Smooth muscle cell (in vitro differentiated cells): ENCODE results near the gene SIL1. TPM values are rescaled to one million over a fixed set of nuclear protein-coding genes. Genes with fewer than 3 reads are reported as not detected.
A peak's percentile ranks its signal among the peaks of the same experiment; 100 is the strongest.

Experiments used
- DNase-seq: peaks from one replicate; lab custom pipeline; 2025; ENCODE audit not compliant: unreplicated experiment; lab: John Stamatoyannopoulos, UW
- H2AFZ ChIP-seq: fragments of 200-600 bp; sonication (generic); 2 replicates; pipeline ENCODE4 v1.6.0; 2016; ENCODE audit warnings: antibody characterized with exemption, low read depth, mild to moderate bottlenecking
- H3F3A ChIP-seq: fragments of 200-600 bp; sonication (generic); 2 replicates; pipeline ENCODE4 v1.6.0; 2017; ENCODE audit warnings: antibody characterized with exemption, low read depth
- H3K27ac ChIP-seq: fragments of 200-600 bp; sonication (generic); 2 replicates; pipeline ENCODE4 v1.5.1; 2016; ENCODE audit warnings: low read depth, mild to moderate bottlenecking
- H3K27me3 ChIP-seq: fragments of 200-600 bp; sonication (generic); 2 replicates; pipeline ENCODE4 v1.6.1; 2016; ENCODE audit warnings: low read depth, mild to moderate bottlenecking
- H3K36me3 ChIP-seq: fragments of 200-600 bp; sonication (generic); 2 replicates; pipeline ENCODE4 v1.5.1; 2016; ENCODE audit warnings: low read depth
- H3K4me1 ChIP-seq: fragments of 200-600 bp; sonication (generic); 2 replicates; pipeline ENCODE4 v1.5.1; 2016; ENCODE audit warnings: low read depth
- H3K4me2 ChIP-seq: fragments of 200-600 bp; sonication (generic); 2 replicates; pipeline ENCODE4 v1.6.0; 2016; ENCODE audit warnings: mild to moderate bottlenecking
- H3K4me3 ChIP-seq: fragments of 200-600 bp; sonication (generic); 2 replicates; pipeline ENCODE4 v1.5.1; 2016; ENCODE audit warnings: mild to moderate bottlenecking
- H3K79me2 ChIP-seq: fragments of 200-600 bp; sonication (generic); 2 replicates; pipeline ENCODE4 v1.6.0; 2016; ENCODE audit warnings: low read depth, mild to moderate bottlenecking
- H3K9ac ChIP-seq: fragments of 200-600 bp; sonication (generic); 2 replicates; pipeline ENCODE4 v1.6.0; 2016; ENCODE audit warnings: low read depth
- H3K9me3 ChIP-seq: fragments of 200-600 bp; sonication (generic); replicated peaks from 2 replicates; pipeline ENCODE4 v1.5.1; 2016; ENCODE audit warnings: low read depth
- H4K20me1 ChIP-seq: fragments of 200-600 bp; sonication (generic); 2 replicates; pipeline ENCODE4 v1.6.0; 2016; ENCODE audit warnings: low read depth
- CTCF ChIP-seq: fragments of 200-600 bp; sonication (generic); IDR thresholded peaks from 2 replicates; pipeline ENCODE4 v1.5.1; 2017; ENCODE audit warnings: borderline replicate concordance, mild to moderate bottlenecking, antibody characterized with exemption; ENCODE audit not compliant: insufficient read depth, poor library complexity, severe bottlenecking
- WGBS: methylation state at CpG from one replicate; pipeline ENCODE4 v1.1.7; 2016; ENCODE audit warnings: low lambda C conversion rate; 5-methylcytosine and 5-hydroxymethylcytosine counted together
- polyA plus RNA-seq: library from polyadenylated mRNA; unstranded; fragments of >200 nt; fragmentation: Nextera tagmentation; extraction: Ambion mirVana; gene quantifications from 2 replicates; pipeline ENCODE4 v1.2.1, GENCODE V29; 2016
- total RNA-seq: library from RNA; depleted of rRNA; stranded (reverse); fragments of >200 nt; gene quantifications from 2 replicates; pipeline ENCODE4 v1.2.3, GENCODE V29; 2014

Gene SIL1
- total and polyA plus RNA-seq, 2 experiments from 2014 or later: 45.5 to 119 TPM

DNA sequence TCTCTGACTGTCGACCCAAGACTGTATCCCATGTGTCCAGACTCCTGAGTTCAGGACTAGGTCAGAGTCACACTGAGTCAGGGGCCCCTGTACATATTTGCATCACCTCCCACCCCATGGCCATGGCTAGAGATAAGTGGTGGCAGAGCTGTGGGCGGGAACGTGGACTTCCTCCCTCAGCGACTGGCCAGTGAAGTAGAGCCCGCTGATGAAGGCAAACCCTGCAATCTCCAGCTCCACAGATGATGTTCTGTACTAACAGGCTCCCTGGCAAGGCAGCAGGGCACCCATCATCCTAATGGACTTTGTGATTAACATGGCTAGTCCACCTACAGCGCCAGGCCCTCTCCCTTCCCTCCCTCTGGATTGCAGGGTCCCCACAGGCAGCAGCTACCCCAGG lies 212.5 kb downstream of the SIL1 start:
- Histone ChIP-seq H3K27me3 (no peaks in the 10 kb centered on the region), H3K4me1 (peaks cover 4% of the 10 kb centered on the region), H3K27ac (peak overlapping the region; percentile 46), H3K9ac (no peak overlapping the region), H3K4me3 (no peak overlapping the region), H3K4me2 (peak overlapping the region; percentile 43), H3F3A (peaks cover 4% of the 10 kb centered on the region), H3K79me2 (no peaks in the 10 kb centered on the region), H2AFZ (no peak overlapping the region), H4K20me1 (no peaks in the 10 kb centered on the region), H3K36me3 (no peaks in the 10 kb centered on the region), H3K9me3 (no peaks in the 10 kb centered on the region)
- 67% methylated on average over 6 of the region's 6 CpGs for WGBS
- TF ChIP-seq CTCF: no peak
- DNase-seq: no peak

DNA sequence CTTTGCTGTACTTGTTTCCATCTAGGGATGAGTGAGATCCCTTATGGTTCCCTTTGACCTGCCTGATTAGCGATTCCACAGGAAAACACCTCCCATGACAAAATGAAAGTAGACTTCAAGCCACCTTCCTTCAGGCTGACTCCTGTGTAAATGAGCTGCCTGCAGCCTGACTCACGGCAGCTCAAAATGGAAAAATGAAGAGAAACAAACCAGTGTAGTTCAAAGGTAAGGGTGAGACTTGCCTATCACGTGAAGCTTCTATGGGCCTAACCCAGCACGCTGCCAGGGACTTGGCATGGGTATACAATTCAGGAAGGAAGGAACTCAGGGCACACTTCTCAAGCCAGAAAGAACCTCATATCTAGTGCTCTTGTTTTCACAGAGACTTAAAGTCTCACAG lies 212.9 kb downstream of the SIL1 start:
- no peak overlapping the region for H2AFZ ChIP-seq
- no peaks in the 10 kb centered on the region for H4K20me1 ChIP-seq
- H3F3A ChIP-seq: peaks cover 4% of the 10 kb centered on the region
- H3K9ac ChIP-seq: no peak overlapping the region
- 76% methylated on average over 4 of the region's 4 CpGs for WGBS
- no peaks in the 10 kb centered on the region for H3K9me3 ChIP-seq
- H3K36me3 ChIP-seq: no peaks in the 10 kb centered on the region
- H3K4me1 ChIP-seq: peaks cover 4% of the 10 kb centered on the region
- DNase-seq: no peak
- H3K79me2 ChIP-seq: no peaks in the 10 kb centered on the region
- peak overlapping the region; percentile 46 for H3K27ac ChIP-seq
- no peak for TF ChIP-seq CTCF
- H3K27me3 ChIP-seq: no peaks in the 10 kb centered on the region
- peak overlapping the region; percentile 43 for H3K4me2 ChIP-seq
- no peak overlapping the region for H3K4me3 ChIP-seq

DNA sequence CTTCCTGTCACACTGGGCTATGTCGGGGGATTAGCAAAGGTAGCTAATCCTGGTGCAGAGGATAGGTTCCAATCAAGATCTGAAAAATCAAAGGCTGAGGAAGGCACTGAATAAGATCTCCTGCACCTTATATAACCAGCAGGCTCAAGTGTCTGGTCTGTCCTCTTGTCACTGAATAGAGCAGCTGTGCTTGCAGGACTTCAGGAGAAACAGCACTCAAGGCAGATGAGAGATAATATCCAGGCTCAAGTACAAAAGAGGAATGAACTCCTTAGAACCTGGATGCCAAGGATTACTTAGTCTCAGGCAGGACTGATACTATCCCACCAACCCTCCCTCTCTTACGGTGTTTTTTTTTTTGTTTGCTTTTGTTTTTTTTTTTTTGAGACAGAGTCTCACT lies 214.2 kb downstream of the SIL1 start:
- peaks cover 4% of the 10 kb centered on the region for H3F3A ChIP-seq
- 66% methylated on average over 2 of the region's 2 CpGs for WGBS
- H3K9me3 ChIP-seq: no peaks in the 10 kb centered on the region
- TF ChIP-seq CTCF: no peak
- no peak overlapping the region for H3K27ac ChIP-seq
- no peak for DNase-seq
- H3K36me3 ChIP-seq: no peaks in the 10 kb centered on the region
- no peak overlapping the region for H3K9ac ChIP-seq
- H3K27me3 ChIP-seq: no peaks in the 10 kb centered on the region
- H4K20me1 ChIP-seq: no peaks in the 10 kb centered on the region
- no peak overlapping the region for H3K4me2 ChIP-seq
- no peaks in the 10 kb centered on the region for H3K79me2 ChIP-seq
- no peak overlapping the region for H2AFZ ChIP-seq
- no peak overlapping the region for H3K4me3 ChIP-seq
- H3K4me1 ChIP-seq: peaks cover 4% of the 10 kb centered on the region

DNA sequence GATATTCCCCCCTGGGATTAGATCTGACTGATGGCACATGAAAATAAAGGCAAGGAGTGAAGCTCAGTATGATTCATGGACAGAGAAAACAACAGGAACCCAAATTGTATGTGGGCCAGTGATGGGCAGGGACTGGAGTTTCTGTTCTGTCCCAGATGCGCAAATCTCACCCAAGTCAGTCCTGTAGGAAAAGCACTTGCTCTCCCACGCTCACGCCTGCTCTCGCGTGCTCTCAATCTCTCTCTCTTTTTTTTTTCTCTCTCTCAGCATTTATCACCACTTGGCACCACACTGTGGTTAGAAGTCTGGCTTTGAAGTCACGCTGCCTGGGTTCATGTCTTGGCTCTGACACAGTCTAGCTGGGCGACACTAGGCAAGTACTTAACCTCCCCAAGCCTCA lies 216.6 kb downstream of the SIL1 start:
- H2AFZ ChIP-seq: no peak overlapping the region
- H3K4me3 ChIP-seq: no peak overlapping the region
- no peak for DNase-seq
- H3K79me2 ChIP-seq: no peaks in the 10 kb centered on the region
- H3K9ac ChIP-seq: no peak overlapping the region
- no peaks in the 10 kb centered on the region for H3K9me3 ChIP-seq
- no peaks in the 10 kb centered on the region for H4K20me1 ChIP-seq
- H3K27ac ChIP-seq: peak overlapping the region; percentile 48
- WGBS: 40% methylated on average over 7 of the region's 7 CpGs
- H3F3A ChIP-seq: peaks cover 3% of the 10 kb centered on the region
- H3K4me1 ChIP-seq: peaks cover 10% of the 10 kb centered on the region
- H3K36me3 ChIP-seq: no peaks in the 10 kb centered on the region
- no peaks in the 10 kb centered on the region for H3K27me3 ChIP-seq
- TF ChIP-seq CTCF: no peak
- H3K4me2 ChIP-seq: peak overlapping the region; percentile 58
